ENCODE measurements around the gene ADAM19. TPM values are rescaled to one million over a fixed set of nuclear protein-coding genes. Genes with fewer than 3 reads are reported as not detected.
A peak's percentile ranks its signal among the peaks of the same experiment; 100 is the strongest.

Gene ADAM19
- total and polyA plus RNA-seq, 3 donors from 2014 or later: 3.1 to 4.9 (median 4.5) TPM

GRCh38 chr5:157473383-157474320, 101.9 kb downstream of the ADAM19 start:
- Histone ChIP-seq H3K36me3 (ENCODE audit: low read depth, missing control alignments) (no peaks in the 10 kb centered on the region), H3K27me3 (no peaks in the 10 kb centered on the region), H3K27ac (no peak overlapping the region), H3K9me3 (no peaks in the 10 kb centered on the region), H3K4me3 (no peak overlapping the region), H3K4me1 (no peaks in the 10 kb centered on the region)
- TF ChIP-seq POLR2A (IDR thresholded peaks at IDR 0.05): no peak
- TF ChIP-seq, protein P1, sequence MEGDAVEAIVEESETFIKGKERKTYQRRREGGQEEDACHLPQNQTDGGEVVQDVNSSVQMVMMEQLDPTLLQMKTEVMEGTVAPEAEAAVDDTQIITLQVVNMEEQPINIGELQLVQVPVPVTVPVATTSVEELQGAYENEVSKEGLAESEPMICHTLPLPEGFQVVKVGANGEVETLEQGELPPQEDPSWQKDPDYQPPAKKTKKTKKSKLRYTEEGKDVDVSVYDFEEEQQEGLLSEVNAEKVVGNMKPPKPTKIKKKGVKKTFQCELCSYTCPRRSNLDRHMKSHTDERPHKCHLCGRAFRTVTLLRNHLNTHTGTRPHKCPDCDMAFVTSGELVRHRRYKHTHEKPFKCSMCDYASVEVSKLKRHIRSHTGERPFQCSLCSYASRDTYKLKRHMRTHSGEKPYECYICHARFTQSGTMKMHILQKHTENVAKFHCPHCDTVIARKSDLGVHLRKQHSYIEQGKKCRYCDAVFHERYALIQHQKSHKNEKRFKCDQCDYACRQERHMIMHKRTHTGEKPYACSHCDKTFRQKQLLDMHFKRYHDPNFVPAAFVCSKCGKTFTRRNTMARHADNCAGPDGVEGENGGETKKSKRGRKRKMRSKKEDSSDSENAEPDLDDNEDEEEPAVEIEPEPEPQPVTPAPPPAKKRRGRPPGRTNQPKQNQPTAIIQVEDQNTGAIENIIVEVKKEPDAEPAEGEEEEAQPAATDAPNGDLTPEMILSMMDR (IDR thresholded peaks at IDR 0.05): peak in 1 of 3 experiments; percentile 3
- intact Hi-C loops (cut with DNase I; ENCODE audit: low total_unique reads): loop anchor here (10.0 kb wide), 1 partner anchor 149 kb away; no protein-coding TSS in a partner anchor
- WGBS, 2 donors: 86 to 91% methylated on average over 6 to 7 of the region's 7 CpGs
- DNase-seq: no peak

DNA sequence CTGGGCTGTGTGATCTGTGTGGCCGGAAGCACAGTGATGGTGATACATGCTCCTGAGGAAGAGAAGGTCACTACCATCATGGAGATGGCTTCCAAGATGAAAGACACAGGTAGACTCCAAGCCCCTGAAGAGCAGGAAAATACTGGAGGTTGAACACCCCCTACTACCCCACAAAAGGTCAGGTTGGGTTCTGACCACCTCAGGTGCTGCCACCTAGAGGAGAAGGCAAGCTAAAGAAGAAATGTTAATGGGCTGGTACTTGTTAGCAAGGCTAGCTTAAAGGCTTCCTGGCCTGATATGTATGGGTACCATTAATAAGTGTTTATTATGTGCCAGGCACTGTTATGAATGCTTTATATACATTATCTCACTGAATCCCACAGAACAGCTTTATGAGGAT, 103.9 kb downstream of the ADAM19 start:
- TF ChIP-seq, protein P1 (IDR thresholded peaks at IDR 0.05): peak in 2 of 3 experiments; percentile 29 to 42
- no peak for TF ChIP-seq POLR2A (IDR thresholded peaks at IDR 0.05)
- no peak overlapping the region for H3K27ac ChIP-seq
- intact Hi-C loops (cut with DNase I; ENCODE audit: low total_unique reads): loop anchor here (10.0 kb wide), 1 partner anchor 147 kb away; no protein-coding TSS in a partner anchor

DNA sequence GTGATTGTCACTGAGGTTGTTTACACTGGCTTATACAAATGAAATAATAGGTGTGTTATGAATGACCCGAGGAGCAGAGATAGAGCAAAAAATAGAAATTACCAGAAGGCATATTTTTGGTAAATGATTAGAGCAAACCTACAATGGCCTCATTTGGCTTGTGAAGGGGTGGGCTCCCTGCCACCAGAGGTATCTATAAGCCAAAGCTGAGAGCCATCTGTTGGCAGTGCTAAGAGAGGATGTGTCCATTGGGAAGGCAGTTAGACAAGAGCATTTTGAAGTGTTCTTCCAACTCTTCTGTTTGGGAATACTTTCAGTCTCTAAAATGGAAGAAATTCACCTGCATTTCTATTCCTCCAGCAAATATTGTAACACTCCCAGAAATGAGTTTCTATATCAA, 104.9 kb downstream of the ADAM19 start:
- TF ChIP-seq POLR2A (IDR thresholded peaks at IDR 0.05): no peak
- TF ChIP-seq, protein P1 (IDR thresholded peaks at IDR 0.05): no peak
- Histone ChIP-seq H3K36me3 (ENCODE audit: low read depth, missing control alignments) (no peaks in the 10 kb centered on the region), H3K4me3 (no peak overlapping the region), H3K27ac (no peak overlapping the region), H3K27me3 (no peaks in the 10 kb centered on the region), H3K4me1 (no peaks in the 10 kb centered on the region), H3K9me3 (no peaks in the 10 kb centered on the region)
- no peak for DNase-seq
- intact Hi-C loops (cut with DNase I; ENCODE audit: low total_unique reads): loop anchor here (10.0 kb wide), 1 partner anchor 146 kb away; no protein-coding TSS in a partner anchor
- WGBS, 2 donors: 63 to 76% methylated on average over 1 of the region's 1 CpG

More for the DNA sequence above, 103.9 kb downstream of the ADAM19 start:
- Histone ChIP-seq H3K27me3 (no peaks in the 10 kb centered on the region), H3K4me3 (no peak overlapping the region), H3K36me3 (ENCODE audit: low read depth, missing control alignments) (no peaks in the 10 kb centered on the region), H3K4me1 (no peaks in the 10 kb centered on the region), H3K9me3 (no peaks in the 10 kb centered on the region)
- DNase-seq: no peak
- WGBS, 2 donors: 96 to 100% methylated on average over 1 of the region's 1 CpG

DNA sequence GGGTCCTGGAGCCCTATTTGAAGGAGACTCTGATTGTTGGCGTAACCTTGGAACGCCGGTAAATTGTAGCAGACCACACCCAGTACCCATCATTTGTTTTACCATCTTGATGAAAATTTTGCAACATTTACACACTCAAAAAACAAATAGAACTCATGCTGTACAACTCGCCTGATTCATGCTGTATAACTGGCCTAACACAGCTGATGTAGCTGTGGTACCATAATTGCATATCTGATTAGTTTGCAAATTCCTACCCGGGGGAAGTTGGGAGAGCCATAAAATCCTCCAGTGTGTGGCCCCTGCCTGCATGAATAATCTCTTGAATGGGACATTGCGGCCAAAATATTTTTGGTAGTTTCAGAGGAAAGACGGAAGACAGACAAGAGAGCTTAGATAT, 105.9 kb downstream of the ADAM19 start:
- no peaks in the 10 kb centered on the region for H3K36me3 ChIP-seq (ENCODE audit: low read depth, missing control alignments)
- no peak overlapping the region for H3K4me3 ChIP-seq
- no peaks in the 10 kb centered on the region for H3K9me3 ChIP-seq
- 81 to 89% methylated on average over 7 of the region's 7 CpGs for WGBS, 2 donors
- no peak overlapping the region for H3K27ac ChIP-seq
- DNase-seq: no peak
- intact Hi-C loops (cut with DNase I; ENCODE audit: low total_unique reads): loop anchor here (5.0 to 10.0 kb wide), 2 partner anchors 133 to 145 kb away; no protein-coding TSS in a partner anchor
- no peaks in the 10 kb centered on the region for H3K27me3 ChIP-seq
- no peaks in the 10 kb centered on the region for H3K4me1 ChIP-seq
- TF ChIP-seq POLR2A (IDR thresholded peaks at IDR 0.05): no peak
- TF ChIP-seq, protein P1 (IDR thresholded peaks at IDR 0.05): no peak
